ACC112 (cell line): Measurements from ENCODE around the gene LSM4.

ENCODE experiments used
- H2AFZ ChIP-seq: fragments of 200-600 bp; sonication (generic); one replicate; pipeline ENCODE4 v1.6.0; 2017; ENCODE audit warnings: antibody characterized with exemption, low read length; ENCODE audit not compliant: unreplicated experiment
- H3K27ac ChIP-seq: fragments of 200-600 bp; sonication (generic); 2 replicates; pipeline ENCODE4 v1.5.1; 2014; ENCODE audit warnings: low read depth, mild to moderate bottlenecking, antibody characterized with exemption, low read length, moderate library complexity
- H3K27me3 ChIP-seq: fragments of 200-600 bp; sonication (generic); 2 replicates; pipeline ENCODE4 v1.6.1; 2014; ENCODE audit warnings: mild to moderate bottlenecking, antibody characterized with exemption, low read length, moderate library complexity, mixed read lengths; ENCODE audit not compliant: insufficient read depth
- H3K36me3 ChIP-seq: fragments of 200-600 bp; sonication (generic); 2 replicates; pipeline ENCODE4 v1.6.1; 2016; ENCODE audit warnings: mild to moderate bottlenecking, antibody characterized with exemption, low read length, moderate library complexity, mixed read lengths; ENCODE audit not compliant: insufficient read depth
- H3K4me1 ChIP-seq: fragments of 200-600 bp; sonication (generic); one replicate; pipeline ENCODE4 v1.6.1; 2016; ENCODE audit warnings: low read length, mixed read lengths; ENCODE audit not compliant: insufficient read depth, unreplicated experiment, control insufficient read depth
- H3K4me3 ChIP-seq: fragments of 200-600 bp; sonication (generic); 2 replicates; pipeline ENCODE4 v1.5.1; 2014; ENCODE audit warnings: mild to moderate bottlenecking, low read depth, low read length
- H3K79me2 ChIP-seq: fragments of 200-600 bp; sonication (generic); one replicate; pipeline ENCODE4 v1.6.0; 2016; ENCODE audit warnings: low read length; ENCODE audit not compliant: control insufficient read depth, unreplicated experiment, insufficient read depth

The LSM4 gene

GRCh38 chr19:18282021-18282787, 40.7 kb downstream of the LSM4 start:
- H3K27ac ChIP-seq, result peak overlapping the region; percentile 100
- H3K4me3 ChIP-seq, result peak overlapping the region; percentile 76
- H3K79me2 ChIP-seq, result peaks cover 24% of the 10 kb centered on the region
- peaks cover 18% of the 10 kb centered on the region for H3K4me1 ChIP-seq
- H3K36me3 ChIP-seq, result peaks cover 5% of the 10 kb centered on the region; the same call in 1 of the 2 replicates
- peak overlapping the region; percentile 50 for H2AFZ ChIP-seq
- H3K27me3 ChIP-seq, result no peaks in the 10 kb centered on the region

- Histone ChIP-seq H3K4me3 (peak within 1 kb of the TSS; percentile 99), H3K27me3 (no peaks in the 10 kb centered on the region), H3K27ac (peak within 1 kb of the TSS; percentile 100), H2AFZ (peak within 1 kb of the TSS; percentile 50), H3K4me1 (peaks cover 18% of the 10 kb centered on the region), H3K79me2 (peaks cover 24% of the 10 kb centered on the region), H3K36me3 (peaks cover 5% of the 10 kb centered on the region; the same call in 1 of the 2 replicates)
Measured at GRCh38 chr19:18281082-18282020, 41.5 kb downstream of the LSM4 start, which contains the start of gene JUND. Gene JUND, minus strand, starts transcription at chr19:18281622. Its CDS starts 138 bp downstream, at chr19:18281484.

- no peak overlapping the region for H2AFZ ChIP-seq
- peaks cover 21% of the 10 kb centered on the region for H3K4me1 ChIP-seq
- peaks cover 5% of the 10 kb centered on the region; the same call in 1 of the 2 replicates for H3K36me3 ChIP-seq
- no peaks in the 10 kb centered on the region for H3K27me3 ChIP-seq
- H3K4me3 ChIP-seq, result peak overlapping the region; percentile 99
- peak overlapping the region; percentile 96 for H3K27ac ChIP-seq
- peaks cover 24% of the 10 kb centered on the region for H3K79me2 ChIP-seq
Measured at GRCh38 chr19:18280247-18281081, 42.4 kb downstream of the LSM4 start.

- H3K4me1 ChIP-seq, result peaks cover 29% of the 10 kb centered on the region
- H3K79me2 ChIP-seq, result peaks cover 24% of the 10 kb centered on the region
- peaks cover 5% of the 10 kb centered on the region; the same call in 1 of the 2 replicates for H3K36me3 ChIP-seq
- no peaks in the 10 kb centered on the region for H3K27me3 ChIP-seq
- H2AFZ ChIP-seq, result no peak overlapping the region
- peak overlapping the region; percentile 96 for H3K27ac ChIP-seq
- H3K4me3 ChIP-seq, result peak overlapping the region; percentile 99
Measured at GRCh38 chr19:18279516-18280246, 43.2 kb downstream of the LSM4 start.

DNA sequence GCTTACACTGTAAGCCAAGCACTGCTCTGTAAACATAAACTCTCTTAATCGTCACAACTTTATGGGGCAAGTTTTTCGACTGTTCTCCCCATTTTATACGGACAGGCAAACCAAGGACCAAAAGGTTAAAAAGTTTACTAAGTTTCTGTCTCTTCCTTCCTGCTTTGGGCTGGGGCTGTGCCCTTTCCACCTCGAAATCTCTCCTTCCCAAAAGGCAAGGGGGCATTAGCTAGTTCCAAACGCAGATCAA, 43.7 kb downstream of the LSM4 start:
- Histone ChIP-seq H2AFZ (no peak overlapping the region), H3K79me2 (peaks cover 24% of the 10 kb centered on the region), H3K36me3 (peaks cover 5% of the 10 kb centered on the region; the same call in 1 of the 2 replicates), H3K4me3 (peak overlapping the region; percentile 99), H3K27me3 (no peaks in the 10 kb centered on the region), H3K4me1 (peaks cover 34% of the 10 kb centered on the region), H3K27ac (peak overlapping the region; percentile 96)

DNA sequence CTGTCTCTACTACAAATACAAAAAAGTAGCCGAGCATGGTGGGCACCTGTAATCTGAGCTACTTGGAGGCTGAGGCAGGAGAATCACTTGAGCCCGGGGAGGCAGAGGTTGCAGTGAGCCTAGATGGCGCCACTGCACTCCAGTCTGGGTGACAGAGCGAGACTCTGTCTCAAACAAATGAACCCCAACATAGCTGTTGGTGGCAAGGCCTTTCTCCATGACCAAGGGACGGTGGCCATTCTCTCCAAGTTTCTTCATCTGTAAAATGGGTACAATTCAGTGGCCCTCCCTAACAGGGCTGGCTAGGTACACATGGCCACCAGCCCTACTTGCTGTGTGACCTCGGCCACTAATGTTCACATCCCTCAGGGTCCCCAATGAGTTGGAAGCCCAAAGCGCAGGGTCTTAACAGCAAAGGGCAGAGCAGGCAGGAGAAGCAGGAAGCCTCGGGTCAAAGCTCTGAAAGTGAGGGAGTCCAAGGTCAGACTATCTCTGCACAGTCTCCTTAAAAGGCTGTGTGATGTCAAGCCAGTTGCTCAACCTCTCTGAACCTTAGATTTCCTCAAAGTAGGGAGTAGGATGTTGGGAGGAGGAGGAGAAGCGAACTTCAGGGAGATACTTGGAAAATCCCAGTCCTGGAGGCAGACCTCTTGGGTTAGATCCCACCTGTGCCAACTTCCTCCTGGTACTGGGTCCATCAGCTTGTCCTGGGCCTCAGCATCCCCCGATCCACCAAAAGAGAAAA, 44.2 kb downstream of the LSM4 start:
- peak overlapping the region; percentile 99 for H3K4me3 ChIP-seq
- H3K27ac ChIP-seq, result peak overlapping the region; percentile 96
- peaks cover 5% of the 10 kb centered on the region; the same call in 1 of the 2 replicates for H3K36me3 ChIP-seq
- H3K4me1 ChIP-seq, result peaks cover 35% of the 10 kb centered on the region
- no peak overlapping the region for H2AFZ ChIP-seq
- peaks cover 24% of the 10 kb centered on the region for H3K79me2 ChIP-seq
- H3K27me3 ChIP-seq, result no peaks in the 10 kb centered on the region

GRCh38 chr19:18274781-18275356, 48.0 kb downstream of the LSM4 start:
- H3K27ac ChIP-seq, result peak overlapping the region; percentile 91
- no peaks in the 10 kb centered on the region for H3K27me3 ChIP-seq
- peaks cover 5% of the 10 kb centered on the region; the same call in 1 of the 2 replicates for H3K36me3 ChIP-seq
- peaks cover 14% of the 10 kb centered on the region for H3K79me2 ChIP-seq
- H2AFZ ChIP-seq, result no peak overlapping the region
- peak overlapping the region; percentile 49; the same call in 1 of the 2 replicates for H3K4me3 ChIP-seq
- peaks cover 25% of the 10 kb centered on the region for H3K4me1 ChIP-seq

GRCh38 chr19:18274219-18274780, 48.6 kb downstream of the LSM4 start, which contains the start of gene IQCN:
Gene IQCN, minus strand, starts transcription at chr19:18274452. Its CDS starts 4,974 bp downstream, at chr19:18269478.
- Histone ChIP-seq H3K79me2 (peaks cover 13% of the 10 kb centered on the region), H3K27ac (peak within 1 kb of the TSS; percentile 91), H3K27me3 (no peaks in the 10 kb centered on the region), H3K36me3 (peaks cover 5% of the 10 kb centered on the region; the same call in 1 of the 2 replicates), H3K4me3 (peak within 1 kb of the TSS; percentile 49; the same call in 1 of the 2 replicates), H2AFZ (no peak within 1 kb of the TSS), H3K4me1 (peaks cover 25% of the 10 kb centered on the region)
